ENCODE measurements around the gene HES4.

DNA sequence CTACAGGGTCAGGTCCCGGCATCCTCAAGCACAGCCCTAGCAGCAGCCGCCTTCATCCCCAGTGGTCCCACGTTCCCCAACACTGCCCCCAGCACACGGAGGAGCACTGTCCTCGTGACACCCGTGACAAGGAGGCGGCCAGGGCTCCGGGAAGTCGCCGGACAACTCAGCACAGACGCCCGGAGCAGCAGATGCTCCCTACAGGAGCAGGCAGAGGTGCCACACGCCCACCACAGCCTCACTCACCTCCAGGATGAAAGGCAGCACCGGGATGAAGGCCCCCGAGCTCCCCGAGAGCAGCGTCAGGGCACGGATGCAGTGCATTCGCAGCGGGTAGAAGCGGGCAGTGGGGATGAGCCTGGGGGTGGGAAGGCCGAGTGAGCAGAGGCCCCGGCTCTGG, 49.0 kb downstream of the HES4 start:
- TF ChIP-seq POLR2A (IDR thresholded peaks at IDR 0.05; ENCODE audit: low read length) (no peak), GATA1 (IDR thresholded peaks at IDR 0.05; ENCODE audit: low read depth, low read length) (no peak)
